Nephron (organoid): ENCODE results near the gene CTCFL.
"Not testable (repeated sequence)": the region's sequence is repeated elsewhere in the genome, so short reads cannot be mapped to it uniquely, and the experiment has no call there.

Source experiments
- H3K27ac Mint-ChIP-seq, 3 experiments: 2 replicates each; pipeline ENCODE4 v1.8.0; 2020; ENCODE audit warnings: mixed read lengths in 3 of 3, mild to moderate bottlenecking in 2 of 3, moderate library complexity in 1 of 3
- H3K27me3 Mint-ChIP-seq: 2 replicates; pipeline ENCODE4 v1.8.0; 2021; ENCODE audit warnings: low read depth, mild to moderate bottlenecking, moderate library complexity, mixed read lengths
- H3K36me3 Mint-ChIP-seq: 2 replicates; pipeline ENCODE4 v1.8.0; 2020; ENCODE audit warnings: low read depth, mixed read lengths
- H3K4me1 Mint-ChIP-seq: 2 replicates; pipeline ENCODE4 v1.8.0; 2020; ENCODE audit warnings: mixed read lengths
- H3K4me3 Mint-ChIP-seq, 3 experiments: 2 replicates each; pipeline ENCODE4 v1.8.0; 2020; ENCODE audit warnings: mild to moderate bottlenecking in 3 of 3, mixed read lengths in 3 of 3, moderate library complexity in 2 of 3
- H3K9me3 Mint-ChIP-seq: 2 replicates; pipeline ENCODE4 v1.8.0; 2020; ENCODE audit warnings: mixed read lengths
- TF ChIP-seq, protein P1 (sequence below), 3 experiments: fragments of 200-600 bp; sonication (generic); IDR thresholded peaks; one replicate each; pipeline ENCODE4 v1.5.0; 2021; ENCODE audit warnings: antibody characterized with exemption in 3 of 3; ENCODE audit not compliant: unreplicated experiment in 3 of 3

The CTCFL gene

DNA sequence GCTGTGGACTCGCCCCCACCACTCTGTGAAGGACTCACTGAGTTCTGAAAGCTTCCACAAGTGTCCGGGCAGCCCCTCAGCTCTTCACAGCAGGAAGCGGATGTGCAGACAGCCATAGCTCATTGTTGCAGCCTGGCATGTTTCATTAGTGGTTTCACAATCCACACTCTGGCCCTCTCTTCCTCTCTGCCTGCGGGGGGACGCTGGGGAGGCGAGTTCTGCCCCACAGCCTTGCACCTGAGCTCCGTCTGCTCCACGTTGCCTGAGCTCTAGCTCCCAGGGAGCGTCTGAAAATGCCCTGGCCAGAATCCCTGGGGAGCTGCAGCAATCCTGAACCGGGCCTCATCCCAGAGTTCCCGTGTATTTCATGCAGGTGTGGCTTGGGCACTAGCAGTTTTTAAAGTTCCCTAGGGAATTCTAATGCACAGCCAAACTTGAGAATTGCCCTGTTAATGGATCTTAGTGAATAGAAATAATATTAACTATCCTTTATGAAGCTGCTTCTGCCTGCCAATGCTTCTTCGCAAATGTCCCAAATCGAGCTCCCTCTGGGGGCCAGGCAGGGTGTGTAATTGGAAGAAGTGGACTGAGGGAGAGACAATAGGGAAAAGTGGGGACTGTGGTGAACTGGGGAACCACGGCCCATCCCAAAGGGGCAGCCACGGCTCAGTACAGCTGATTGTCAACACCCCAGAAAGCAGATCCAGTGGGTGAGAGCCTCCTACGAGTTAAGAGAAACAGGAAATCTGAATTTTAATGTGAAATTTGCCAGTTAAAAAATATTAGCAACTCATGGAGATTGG lies 51.5 kb downstream of the CTCFL start:
- Mint-ChIP-seq H3K36me3 (no peaks in the 10 kb centered on the region), H3K9me3 (no peaks in the 10 kb centered on the region), H3K27me3 (peaks cover 65% of the 10 kb centered on the region), H3K4me1 (peaks cover 42% of the 10 kb centered on the region), H3K27ac (peak overlapping the region; percentile 50 to 72 (median 63)), H3K4me3 (peak overlapping the region in 2 of 3 experiments; percentile 3 to 43)
- TF ChIP-seq, protein P1, sequence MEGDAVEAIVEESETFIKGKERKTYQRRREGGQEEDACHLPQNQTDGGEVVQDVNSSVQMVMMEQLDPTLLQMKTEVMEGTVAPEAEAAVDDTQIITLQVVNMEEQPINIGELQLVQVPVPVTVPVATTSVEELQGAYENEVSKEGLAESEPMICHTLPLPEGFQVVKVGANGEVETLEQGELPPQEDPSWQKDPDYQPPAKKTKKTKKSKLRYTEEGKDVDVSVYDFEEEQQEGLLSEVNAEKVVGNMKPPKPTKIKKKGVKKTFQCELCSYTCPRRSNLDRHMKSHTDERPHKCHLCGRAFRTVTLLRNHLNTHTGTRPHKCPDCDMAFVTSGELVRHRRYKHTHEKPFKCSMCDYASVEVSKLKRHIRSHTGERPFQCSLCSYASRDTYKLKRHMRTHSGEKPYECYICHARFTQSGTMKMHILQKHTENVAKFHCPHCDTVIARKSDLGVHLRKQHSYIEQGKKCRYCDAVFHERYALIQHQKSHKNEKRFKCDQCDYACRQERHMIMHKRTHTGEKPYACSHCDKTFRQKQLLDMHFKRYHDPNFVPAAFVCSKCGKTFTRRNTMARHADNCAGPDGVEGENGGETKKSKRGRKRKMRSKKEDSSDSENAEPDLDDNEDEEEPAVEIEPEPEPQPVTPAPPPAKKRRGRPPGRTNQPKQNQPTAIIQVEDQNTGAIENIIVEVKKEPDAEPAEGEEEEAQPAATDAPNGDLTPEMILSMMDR (IDR thresholded peaks at IDR 0.05; ENCODE audit: unreplicated experiment in 3 of 3): no peak

DNA sequence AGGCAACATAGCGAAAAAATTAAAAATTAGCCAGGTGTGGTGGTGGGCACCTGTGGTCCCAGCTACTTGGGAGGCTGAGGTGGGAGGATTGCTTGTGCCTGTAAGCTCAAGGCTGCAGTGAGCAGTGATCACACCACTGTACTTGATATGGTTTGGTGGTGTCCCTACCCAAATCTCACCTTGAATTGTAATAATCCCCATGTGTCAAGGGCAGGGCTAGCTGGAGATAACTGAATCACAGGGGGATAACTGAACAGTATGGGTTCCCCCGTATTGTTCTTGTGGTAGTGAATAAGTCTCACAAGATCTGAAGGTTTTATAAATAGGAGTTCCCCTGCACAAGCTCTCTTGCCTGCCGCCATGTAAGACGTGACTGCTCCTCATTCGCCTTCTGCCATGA lies 52.5 kb downstream of the CTCFL start:
- not testable (repeated sequence) for H3K27ac Mint-ChIP-seq

DNA sequence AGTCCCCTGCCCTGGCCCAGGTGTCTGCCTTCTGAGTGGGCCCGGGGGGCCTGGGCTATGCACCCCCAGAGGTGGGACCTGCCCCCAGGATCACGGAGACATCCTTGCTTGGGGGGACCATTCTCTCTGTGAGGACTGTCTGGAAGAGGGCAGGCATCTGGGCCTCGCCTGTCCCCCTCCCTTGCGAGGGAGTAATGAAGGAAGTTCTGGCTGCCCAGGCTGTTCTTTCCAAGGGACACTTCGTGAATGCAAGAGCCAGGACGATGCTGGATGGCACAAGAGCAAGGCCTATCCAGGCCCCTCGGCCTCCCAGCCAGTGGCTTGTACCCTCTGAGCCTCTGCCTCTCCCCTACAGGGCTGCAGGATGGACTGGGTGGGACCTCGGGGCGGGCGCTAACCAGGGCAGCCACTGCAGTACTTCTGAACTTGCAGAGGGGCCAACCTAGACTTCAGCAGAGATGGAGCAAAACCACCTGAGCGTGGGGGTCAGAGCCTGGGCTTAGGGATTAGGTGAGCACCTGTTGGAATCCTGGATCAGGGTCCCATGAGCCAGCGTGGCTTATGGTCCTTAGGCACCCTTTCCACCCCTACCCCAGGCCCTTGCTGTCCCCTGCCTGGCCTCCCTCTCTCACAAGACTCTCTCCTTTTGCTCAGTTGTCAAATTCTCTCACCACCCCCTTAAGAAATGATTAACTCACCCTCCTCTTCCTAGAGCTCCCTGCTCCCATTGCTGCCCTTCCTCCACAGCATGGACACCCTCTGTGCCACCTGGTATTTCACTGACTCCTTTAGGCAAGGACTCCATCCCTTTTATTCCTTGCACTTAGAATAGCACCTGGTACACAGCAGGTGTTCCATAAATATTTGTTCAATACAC lies 53.2 kb downstream of the CTCFL start:
- Mint-ChIP-seq H3K4me3 (peak overlapping the region in 1 of 3 experiments; percentile 10), H3K9me3 (no peaks in the 10 kb centered on the region), H3K27me3 (peaks cover 62% of the 10 kb centered on the region), H3K4me1 (peaks cover 42% of the 10 kb centered on the region), H3K27ac (peak overlapping the region in 2 of 3 experiments; percentile 16 to 65), H3K36me3 (no peaks in the 10 kb centered on the region)
- TF ChIP-seq, protein P1 (IDR thresholded peaks at IDR 0.05; ENCODE audit: unreplicated experiment in 3 of 3): no peak

More for the DNA sequence above, 52.5 kb downstream of the CTCFL start:
- H3K4me3 Mint-ChIP-seq, H3K36me3 Mint-ChIP-seq, H3K9me3 Mint-ChIP-seq: not testable (repeated sequence)
- H3K27me3 Mint-ChIP-seq: peaks cover 64% of the 10 kb centered on the region
- H3K4me1 Mint-ChIP-seq: peaks cover 42% of the 10 kb centered on the region

DNA sequence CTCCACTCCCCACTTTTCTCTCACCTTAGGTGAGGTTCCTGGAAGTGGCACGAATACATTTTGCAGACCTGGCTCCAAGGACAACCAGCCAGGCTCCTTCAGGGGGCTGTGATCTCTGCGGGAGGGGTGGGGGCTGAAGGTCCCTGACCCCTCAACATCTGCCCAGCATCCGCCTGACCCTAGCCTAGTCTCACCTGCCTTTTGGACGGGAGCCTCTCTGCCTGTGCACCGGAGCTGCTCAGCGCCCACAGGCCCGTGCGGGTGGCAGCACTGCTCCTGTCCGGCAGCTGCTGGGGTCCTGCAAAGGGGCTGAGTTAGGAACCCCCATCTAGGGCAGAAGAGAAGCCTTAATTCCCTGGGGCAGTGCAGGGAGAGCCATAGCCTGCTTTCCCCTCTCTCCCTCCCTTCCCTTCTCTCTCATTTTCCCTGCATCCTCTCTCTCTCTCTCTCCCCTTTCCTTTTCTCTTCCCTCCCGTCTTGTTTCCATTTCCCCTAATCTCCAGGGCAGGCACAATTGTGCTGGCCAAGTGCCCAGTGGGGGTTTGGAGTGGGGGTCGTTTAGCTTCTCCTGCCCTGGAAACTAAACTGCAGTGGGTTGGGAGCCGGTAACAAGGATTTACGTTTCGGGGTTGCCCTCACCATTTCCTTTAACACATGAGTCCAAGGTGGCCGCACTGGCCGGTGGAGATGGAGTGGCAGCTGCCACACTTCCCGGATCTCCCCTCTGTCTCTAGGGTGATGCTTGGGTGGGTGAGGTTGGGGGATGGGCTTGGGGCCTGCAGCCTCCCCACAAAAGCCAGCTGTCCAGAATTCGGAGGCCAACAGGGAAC lies 54.1 kb downstream of the CTCFL start:
- H3K27me3 Mint-ChIP-seq: peaks cover 59% of the 10 kb centered on the region
- H3K27ac Mint-ChIP-seq: peak overlapping the region; percentile 56 to 82 (median 70)

DNA sequence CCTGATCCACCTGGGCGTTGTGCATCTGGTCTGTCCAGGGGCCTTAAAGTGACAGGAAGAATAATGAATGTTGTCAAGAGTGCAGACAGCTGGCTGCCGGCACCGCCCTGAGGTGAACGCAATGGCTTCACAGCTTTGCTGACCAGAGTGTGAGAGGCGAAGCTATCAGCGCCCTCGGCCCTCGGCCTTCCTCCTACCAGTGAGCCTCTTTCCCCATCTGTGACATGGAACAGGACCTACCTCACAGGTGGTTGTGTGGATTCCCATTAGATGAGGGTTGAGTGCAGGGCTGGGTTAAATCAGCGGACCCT lies 54.8 kb downstream of the CTCFL start:
- TF ChIP-seq, protein P1 (IDR thresholded peaks at IDR 0.05; ENCODE audit: unreplicated experiment in 3 of 3): no peak
- Mint-ChIP-seq H3K27ac (peak overlapping the region; percentile 56 to 82 (median 70)), H3K36me3 (no peaks in the 10 kb centered on the region), H3K27me3 (peaks cover 55% of the 10 kb centered on the region), H3K4me3 (no peak overlapping the region), H3K9me3 (no peaks in the 10 kb centered on the region), H3K4me1 (peaks cover 42% of the 10 kb centered on the region)

More for the DNA sequence above, 54.1 kb downstream of the CTCFL start:
- no peak overlapping the region for H3K4me3 Mint-ChIP-seq
- H3K36me3 Mint-ChIP-seq: no peaks in the 10 kb centered on the region
- TF ChIP-seq, protein P1 (IDR thresholded peaks at IDR 0.05; ENCODE audit: unreplicated experiment in 3 of 3): no peak
- no peaks in the 10 kb centered on the region for H3K9me3 Mint-ChIP-seq
- H3K4me1 Mint-ChIP-seq: peaks cover 42% of the 10 kb centered on the region
